ENCODE measurements around the gene ZNF423. TPM values are rescaled to one million over a fixed set of nuclear protein-coding genes. Genes with fewer than 3 reads are reported as not detected.
"Not testable (repeated sequence)": the region's sequence is repeated elsewhere in the genome, so short reads cannot be mapped to it uniquely, and the experiment has no call there.

Gene ZNF423
- total RNA-seq, 2 donors from 2014 or later = not detected

- H3K4me3 Mint-ChIP-seq = no peak overlapping the region
- no peaks in the 10 kb centered on the region for H3K36me3 Mint-ChIP-seq (ENCODE audit: insufficient read depth in 2 of 2)
- no peak for DNase-seq
- H3K27me3 Mint-ChIP-seq (ENCODE audit: low read depth) = no peaks in the 10 kb centered on the region
- peaks cover 9% of the 10 kb centered on the region for H3K4me1 Mint-ChIP-seq (ENCODE audit: low read depth)
- H3K27ac Mint-ChIP-seq = no peak overlapping the region
- H3K9me3 Mint-ChIP-seq = no peaks in the 10 kb centered on the region
- no peak for ATAC-seq (replicated peaks in 1 of 2)
Measured at GRCh38 chr16:49515016-49515565, 340.8 kb downstream of the ZNF423 start.

- Mint-ChIP-seq H3K4me1 (ENCODE audit: low read depth) (peaks cover 2% of the 10 kb centered on the region), H3K27ac (no peak overlapping the region), H3K9me3 (no peaks in the 10 kb centered on the region), H3K36me3 (ENCODE audit: insufficient read depth in 2 of 2) (no peaks in the 10 kb centered on the region), H3K27me3 (ENCODE audit: low read depth) (no peaks in the 10 kb centered on the region), H3K4me3 (no peak overlapping the region)
- ATAC-seq (replicated peaks in 1 of 2) (no peak), DNase-seq (no peak)
Measured at GRCh38 chr16:49514073-49514980, 341.6 kb downstream of the ZNF423 start.

GRCh38 chr16:49513040-49513439 lies 342.9 kb downstream of the ZNF423 start:
- ATAC-seq (replicated peaks in 1 of 2) = no peak
- no peaks in the 10 kb centered on the region for H3K4me1 Mint-ChIP-seq (ENCODE audit: low read depth)
- H3K27ac Mint-ChIP-seq = no peak overlapping the region
- no peak for DNase-seq
- no peaks in the 10 kb centered on the region for H3K27me3 Mint-ChIP-seq (ENCODE audit: low read depth)
- H3K36me3 Mint-ChIP-seq (ENCODE audit: insufficient read depth in 2 of 2) = no peaks in the 10 kb centered on the region
- no peaks in the 10 kb centered on the region for H3K9me3 Mint-ChIP-seq
- no peak overlapping the region for H3K4me3 Mint-ChIP-seq

- Mint-ChIP-seq H3K36me3 (ENCODE audit: insufficient read depth in 2 of 2) (no peaks in the 10 kb centered on the region), H3K27me3 (ENCODE audit: low read depth) (no peaks in the 10 kb centered on the region), H3K4me3 (no peak overlapping the region), H3K9me3 (peaks cover 3 to 6% of the 10 kb centered on the region in 2 donors), H3K4me1 (ENCODE audit: low read depth) (no peaks in the 10 kb centered on the region), H3K27ac (no peak overlapping the region)
- DNase-seq = no peak
- no peak for ATAC-seq (replicated peaks in 1 of 2)
Measured at GRCh38 chr16:49510654-49511305, 345.1 kb downstream of the ZNF423 start.

- Mint-ChIP-seq H3K36me3 (ENCODE audit: insufficient read depth in 2 of 2) (no peaks in the 10 kb centered on the region), H3K9me3 (peaks cover 3 to 6% of the 10 kb centered on the region in 2 donors), H3K4me3 (no peak overlapping the region), H3K27me3 (ENCODE audit: low read depth) (no peaks in the 10 kb centered on the region), H3K27ac (no peak overlapping the region), H3K4me1 (ENCODE audit: low read depth) (no peaks in the 10 kb centered on the region)
- ATAC-seq (replicated peaks in 1 of 2) (no peak), DNase-seq (no peak)
Measured at GRCh38 chr16:49510141-49510540, 345.8 kb downstream of the ZNF423 start.

GRCh38 chr16:49506058-49507013 lies 349.6 kb downstream of the ZNF423 start:
- not testable (repeated sequence) for DNase-seq; H3K9me3 Mint-ChIP-seq; H3K27me3 Mint-ChIP-seq (ENCODE audit: low read depth); H3K4me3 Mint-ChIP-seq; H3K27ac Mint-ChIP-seq; H3K4me1 Mint-ChIP-seq (ENCODE audit: low read depth); ATAC-seq (replicated peaks in 1 of 2); H3K36me3 Mint-ChIP-seq (ENCODE audit: insufficient read depth in 2 of 2)

- peaks cover 3 to 6% of the 10 kb centered on the region in 2 donors for H3K9me3 Mint-ChIP-seq
- H3K27ac Mint-ChIP-seq = no peak overlapping the region
- DNase-seq = no peak
- H3K36me3 Mint-ChIP-seq (ENCODE audit: insufficient read depth in 2 of 2) = no peaks in the 10 kb centered on the region
- H3K4me1 Mint-ChIP-seq (ENCODE audit: low read depth) = peaks cover 10% of the 10 kb centered on the region
- no peak for ATAC-seq (replicated peaks in 1 of 2)
- H3K27me3 Mint-ChIP-seq (ENCODE audit: low read depth) = no peaks in the 10 kb centered on the region
- no peak overlapping the region for H3K4me3 Mint-ChIP-seq
Measured at GRCh38 chr16:49505556-49505955, 350.4 kb downstream of the ZNF423 start.

GRCh38 chr16:49504626-49505025 lies 351.3 kb downstream of the ZNF423 start:
- H3K4me3 Mint-ChIP-seq = no peak overlapping the region
- no peak overlapping the region for H3K27ac Mint-ChIP-seq
- no peak for ATAC-seq (replicated peaks in 1 of 2)
- no peaks in the 10 kb centered on the region for H3K27me3 Mint-ChIP-seq (ENCODE audit: low read depth)
- H3K36me3 Mint-ChIP-seq (ENCODE audit: insufficient read depth in 2 of 2) = no peaks in the 10 kb centered on the region
- peaks cover 10% of the 10 kb centered on the region for H3K4me1 Mint-ChIP-seq (ENCODE audit: low read depth)
- no peak for DNase-seq
- peaks cover 3 to 6% of the 10 kb centered on the region in 2 donors for H3K9me3 Mint-ChIP-seq

- ATAC-seq (replicated peaks in 1 of 2) (no peak), DNase-seq (no peak)
- H3K4me3 Mint-ChIP-seq = no peak overlapping the region
- no peak overlapping the region for H3K27ac Mint-ChIP-seq
- H3K9me3 Mint-ChIP-seq = peaks cover 3 to 6% of the 10 kb centered on the region in 2 donors
- H3K27me3 Mint-ChIP-seq (ENCODE audit: low read depth) = no peaks in the 10 kb centered on the region
- no peaks in the 10 kb centered on the region for H3K36me3 Mint-ChIP-seq (ENCODE audit: insufficient read depth in 2 of 2)
- peaks cover 10% of the 10 kb centered on the region for H3K4me1 Mint-ChIP-seq (ENCODE audit: low read depth)
Measured at GRCh38 chr16:49504023-49504364, 351.9 kb downstream of the ZNF423 start.

- Mint-ChIP-seq H3K4me3 (no peak overlapping the region), H3K27ac (no peak overlapping the region), H3K9me3 (peaks cover 3 to 6% of the 10 kb centered on the region in 2 donors), H3K27me3 (ENCODE audit: low read depth) (no peaks in the 10 kb centered on the region), H3K36me3 (ENCODE audit: insufficient read depth in 2 of 2) (no peaks in the 10 kb centered on the region), H3K4me1 (ENCODE audit: low read depth) (peaks cover 10% of the 10 kb centered on the region)
- no peak for ATAC-seq (replicated peaks in 1 of 2)
- no peak for DNase-seq
Measured at GRCh38 chr16:49503256-49504022, 352.5 kb downstream of the ZNF423 start.

- Mint-ChIP-seq H3K27ac (no peak overlapping the region), H3K4me1 (ENCODE audit: low read depth) (peaks cover 10% of the 10 kb centered on the region), H3K9me3 (peaks cover 3 to 6% of the 10 kb centered on the region in 2 donors), H3K4me3 (no peak overlapping the region), H3K27me3 (ENCODE audit: low read depth) (no peaks in the 10 kb centered on the region), H3K36me3 (ENCODE audit: insufficient read depth in 2 of 2) (no peaks in the 10 kb centered on the region)
- no peak for ATAC-seq (replicated peaks in 1 of 2)
- DNase-seq = no peak
Measured at GRCh38 chr16:49502136-49502881, 353.6 kb downstream of the ZNF423 start.

All from activated T-cell treated with anti-CD3 and anti-CD28 coated beads, Interleukin-2, amount 50 U/mL, for 72 hours (primary cell).